Hepatocyte (in vitro differentiated cells): ENCODE results near the gene RAB11B. TPM values are rescaled to one million over a fixed set of nuclear protein-coding genes. Genes with fewer than 3 reads are reported as not detected.

Source experiments
- DNase-seq: peaks from one replicate; pipeline ENCODE4 v3.0.0-alpha.2; 2016; ENCODE audit warnings: low spot score
- H2AFZ ChIP-seq: fragments of 200-600 bp; sonication (generic); 2 replicates; pipeline ENCODE4 v1.6.0; 2016; ENCODE audit warnings: antibody characterized with exemption, mild to moderate bottlenecking
- H3K27ac ChIP-seq: fragments of 200-600 bp; sonication (generic); 2 replicates; pipeline ENCODE4 v1.5.1; 2016; ENCODE audit warnings: mild to moderate bottlenecking
- H3K27me3 ChIP-seq: fragments of 200-600 bp; sonication (generic); 2 replicates; pipeline ENCODE4 v1.6.1; 2016
- H3K36me3 ChIP-seq: fragments of 200-600 bp; sonication (generic); replicated peaks from 2 replicates; pipeline ENCODE4 v1.5.1; 2016; ENCODE audit warnings: low read depth; ENCODE audit not compliant: insufficient read depth
- H3K4me1 ChIP-seq: fragments of 200-600 bp; sonication (generic); 2 replicates; pipeline ENCODE4 v1.5.1; 2016; ENCODE audit warnings: mild to moderate bottlenecking, moderate library complexity; ENCODE audit not compliant: insufficient read depth
- H3K4me2 ChIP-seq: fragments of 200-600 bp; sonication (generic); 2 replicates; pipeline ENCODE4 v1.6.0; 2016
- H3K4me3 ChIP-seq: fragments of 200-600 bp; sonication (generic); 2 replicates; pipeline ENCODE4 v1.5.1; 2016; ENCODE audit warnings: mild to moderate bottlenecking
- H3K79me2 ChIP-seq: fragments of 200-600 bp; sonication (generic); 2 replicates; pipeline ENCODE4 v1.6.0; 2017; ENCODE audit warnings: mild to moderate bottlenecking
- H3K9me2 ChIP-seq: fragments of 200-600 bp; sonication (generic); replicated peaks from 2 replicates; pipeline ENCODE4 v1.6.0; 2017; ENCODE audit warnings: mild to moderate bottlenecking; ENCODE audit not compliant: insufficient read depth
- H3K9me3 ChIP-seq: fragments of 200-600 bp; sonication (generic); 2 replicates; pipeline ENCODE4 v1.5.1; 2016; ENCODE audit warnings: low read depth, mild to moderate bottlenecking
- H4K20me1 ChIP-seq: fragments of 200-600 bp; sonication (generic); 2 replicates; pipeline ENCODE4 v1.6.0; 2016; ENCODE audit warnings: mild to moderate bottlenecking; ENCODE audit not compliant: insufficient read depth, poor library complexity, severe bottlenecking
- CTCF ChIP-seq: fragments of 200-600 bp; sonication (generic); IDR thresholded peaks from 2 replicates; pipeline ENCODE4 v1.5.1; 2016; ENCODE audit warnings: antibody characterized with exemption, mild to moderate bottlenecking; ENCODE audit not compliant: poor library complexity
- EZH2 ChIP-seq: fragments of 200-600 bp; sonication (generic); IDR thresholded peaks from 2 replicates; pipeline ENCODE4 v1.6.1; 2016; ENCODE audit warnings: antibody characterized with exemption, mild to moderate bottlenecking, borderline replicate concordance
- EZH2phosphoT487 ChIP-seq: fragments of 200-600 bp; sonication (generic); IDR thresholded peaks from one replicate; pipeline ENCODE4 v1.6.1; 2018; ENCODE audit warnings: antibody characterized with exemption, mild to moderate bottlenecking, low read depth, moderate library complexity; ENCODE audit not compliant: unreplicated experiment, severe bottlenecking
- WGBS: methylation state at CpG from one replicate; pipeline ENCODE4 v1.1.6; 2016; ENCODE audit warnings: low lambda C conversion rate; ENCODE audit errors: missing lambda C conversion rate; 5-methylcytosine and 5-hydroxymethylcytosine counted together
- polyA plus RNA-seq: library from polyadenylated mRNA; unstranded; fragments of >200 nt; fragmentation: Nextera tagmentation; extraction: Ambion mirVana; gene quantifications from 2 replicates; pipeline ENCODE4 v1.2.1, GENCODE V29; 2016
- total RNA-seq: library from RNA; depleted of rRNA; stranded (reverse); fragments of >200 nt; gene quantifications from 2 replicates; pipeline ENCODE4 v1.2.3, GENCODE V29; 2014

Gene RAB11B
- total and polyA plus RNA-seq, 2 experiments from 2014 or later, result 47.1 to 174 TPM

- Histone ChIP-seq H3K4me1 (peaks cover 38% of the 10 kb centered on the region), H3K27ac (peak overlapping the region; percentile 95), H3K4me2 (peak overlapping the region; percentile 88), H3K79me2 (peaks cover 55% of the 10 kb centered on the region), H3K27me3 (no peaks in the 10 kb centered on the region), H3K4me3 (peak overlapping the region; percentile 89), H3K9me2 (no peaks in the 10 kb centered on the region), H3K36me3 (no peaks in the 10 kb centered on the region), H4K20me1 (peaks cover 53% of the 10 kb centered on the region), H2AFZ (peak overlapping the region; percentile 47), H3K9me3 (no peaks in the 10 kb centered on the region)
- no peak for TF ChIP-seq CTCF
- TF ChIP-seq EZH2, result no peak
- TF ChIP-seq EZH2phosphoT487, result no peak
- peak; percentile 70 for DNase-seq
- WGBS, result under 1% methylated on average over 21 of the region's 45 CpGs
Measured at GRCh38 chr19:8445488-8446001, 55.4 kb downstream of the RAB11B start.

- Histone ChIP-seq H3K9me2 (no peaks in the 10 kb centered on the region), H2AFZ (no peak overlapping the region), H3K4me1 (peaks cover 39% of the 10 kb centered on the region), H3K4me2 (peak overlapping the region; percentile 88), H3K79me2 (peaks cover 61% of the 10 kb centered on the region), H3K4me3 (peak overlapping the region; percentile 89), H3K9me3 (no peaks in the 10 kb centered on the region), H4K20me1 (peaks cover 59% of the 10 kb centered on the region), H3K27ac (peak overlapping the region; percentile 95), H3K27me3 (no peaks in the 10 kb centered on the region), H3K36me3 (no peaks in the 10 kb centered on the region)
- no peak for DNase-seq
- TF ChIP-seq EZH2, result no peak
- TF ChIP-seq CTCF, result no peak
- no peak for TF ChIP-seq EZH2phosphoT487
- 33% methylated on average over 16 of the region's 16 CpGs for WGBS
Measured at GRCh38 chr19:8446061-8446709, 56.0 kb downstream of the RAB11B start.

GRCh38 chr19:8449830-8450229, 59.7 kb downstream of the RAB11B start:
- H3K4me3 ChIP-seq, result no peak overlapping the region
- no peaks in the 10 kb centered on the region for H3K36me3 ChIP-seq
- peak overlapping the region; percentile 4 for H3K4me2 ChIP-seq
- WGBS, result 83% methylated on average over 7 of the region's 8 CpGs
- H3K27ac ChIP-seq, result no peak overlapping the region
- H3K9me2 ChIP-seq, result no peaks in the 10 kb centered on the region
- H3K9me3 ChIP-seq, result no peaks in the 10 kb centered on the region
- TF ChIP-seq EZH2phosphoT487, result no peak
- TF ChIP-seq EZH2, result no peak
- no peak for TF ChIP-seq CTCF
- H3K27me3 ChIP-seq, result no peaks in the 10 kb centered on the region
- peaks cover 95% of the 10 kb centered on the region for H4K20me1 ChIP-seq
- peaks cover 53% of the 10 kb centered on the region for H3K4me1 ChIP-seq
- H2AFZ ChIP-seq, result no peak overlapping the region
- peaks cover 97% of the 10 kb centered on the region for H3K79me2 ChIP-seq
- no peak for DNase-seq
